ENCODE results near the gene CENPP.

- no peak for TF ChIP-seq GATA3 (IDR thresholded peaks at IDR 0.05; ENCODE audit: low read depth, low read length)
- no peak for TF ChIP-seq GATA2 (IDR thresholded peaks at IDR 0.05; ENCODE audit: low read depth, low read length)
Measured at GRCh38 chr9:92645041-92645440, 319.3 kb downstream of the CENPP start.

Measured in SH-SY5Y (cell line).